HG02870 (cell line): ENCODE data around the gene SNX5.

ENCODE experiments used
- ATAC-seq: cut with Tn5 transposase; IDR thresholded peaks from one replicate; pipeline ENCODE4 v1.9.1; 2021; ENCODE audit warnings: mild to moderate bottlenecking, moderate library complexity; ENCODE audit not compliant: unreplicated experiment

The SNX5 gene

GRCh38 chr20:17919149-17919548, 49.4 kb downstream of the SNX5 start:
- ATAC-seq: no peak

DNA sequence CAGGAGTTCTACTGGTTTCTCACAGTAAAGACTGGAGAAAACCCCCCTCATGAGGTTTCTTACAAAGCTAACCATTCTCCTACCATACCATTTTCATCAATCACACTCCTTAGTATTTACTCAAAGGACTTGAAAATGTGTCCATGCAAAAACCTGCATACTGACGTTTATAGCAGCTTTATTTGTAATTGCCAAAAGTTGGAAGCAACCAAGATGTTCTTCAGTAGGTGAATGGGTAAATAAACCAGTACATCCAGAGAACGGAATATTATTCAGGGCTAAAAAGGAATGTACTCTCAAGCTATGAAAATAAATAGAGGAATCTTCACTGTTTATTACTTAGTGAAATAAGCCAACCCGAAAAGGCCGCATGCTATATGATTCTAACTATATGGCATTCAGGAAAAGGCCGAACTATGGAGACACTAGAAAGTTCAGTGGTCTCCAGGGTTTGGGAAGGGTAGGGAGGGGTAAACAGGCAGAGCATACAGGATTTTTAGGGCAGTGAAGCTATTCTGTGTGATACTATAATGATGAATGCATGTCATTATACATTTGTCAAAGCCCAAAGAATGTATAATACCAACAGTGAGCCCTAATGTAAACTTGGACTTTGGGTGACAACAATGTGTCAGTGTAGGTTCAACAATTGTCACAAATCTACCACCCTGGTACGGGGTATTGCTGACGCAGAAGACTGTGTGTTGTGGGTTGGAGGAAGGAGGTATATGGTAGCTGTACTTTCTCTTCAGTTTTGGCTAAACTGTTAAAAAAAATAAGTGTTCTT, 50.6 kb downstream of the SNX5 start:
- no peak for ATAC-seq

DNA sequence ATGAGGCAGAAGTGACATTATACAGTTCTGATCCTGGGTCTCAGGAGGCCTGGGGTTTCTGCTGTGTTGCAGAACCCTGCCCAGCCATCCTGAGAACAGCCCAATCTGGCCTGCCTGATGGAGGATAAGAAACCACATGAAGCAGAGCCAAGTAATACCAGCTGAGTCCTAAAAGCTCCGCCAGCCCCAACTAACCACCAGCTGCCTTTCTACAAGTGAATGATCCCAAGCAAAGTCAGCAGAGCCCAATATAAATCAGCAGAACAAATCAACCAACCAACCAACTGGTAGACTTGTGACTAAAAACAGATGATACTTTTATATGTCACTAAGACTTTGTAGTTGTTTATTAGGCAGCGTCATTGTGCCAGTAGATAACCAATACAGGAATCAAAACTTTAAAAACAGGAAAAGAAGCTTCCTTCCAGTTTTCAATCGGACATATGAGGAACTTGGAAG, 52.1 kb downstream of the SNX5 start:
- no peak for ATAC-seq

- no peak for ATAC-seq
These were observed 53.6 kb downstream of the SNX5 start for GRCh38 chr20:17914957-17915356.

- no peak for ATAC-seq
These were observed 55.7 kb downstream of the SNX5 start for GRCh38 chr20:17912916-17913315.

DNA sequence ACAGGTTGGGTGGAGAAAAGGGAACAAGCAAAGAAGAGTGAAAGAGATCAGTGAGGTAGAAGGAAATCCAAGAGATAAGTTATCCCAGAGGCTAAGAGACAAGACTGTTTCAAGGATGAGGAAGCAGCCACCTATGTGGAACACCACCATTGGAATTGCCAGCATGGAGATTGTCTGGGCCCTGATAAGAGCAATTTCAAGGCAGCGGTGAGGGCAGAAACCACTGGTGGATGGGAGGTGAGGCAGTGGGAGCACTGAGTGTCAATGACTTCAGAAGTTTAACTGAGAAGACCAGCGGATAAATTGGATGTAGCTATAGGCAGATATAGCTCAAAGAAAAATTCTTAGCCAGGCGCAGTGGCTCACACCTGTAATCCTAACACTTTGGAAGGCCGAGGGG, 56.7 kb downstream of the SNX5 start:
- no peak for ATAC-seq

DNA sequence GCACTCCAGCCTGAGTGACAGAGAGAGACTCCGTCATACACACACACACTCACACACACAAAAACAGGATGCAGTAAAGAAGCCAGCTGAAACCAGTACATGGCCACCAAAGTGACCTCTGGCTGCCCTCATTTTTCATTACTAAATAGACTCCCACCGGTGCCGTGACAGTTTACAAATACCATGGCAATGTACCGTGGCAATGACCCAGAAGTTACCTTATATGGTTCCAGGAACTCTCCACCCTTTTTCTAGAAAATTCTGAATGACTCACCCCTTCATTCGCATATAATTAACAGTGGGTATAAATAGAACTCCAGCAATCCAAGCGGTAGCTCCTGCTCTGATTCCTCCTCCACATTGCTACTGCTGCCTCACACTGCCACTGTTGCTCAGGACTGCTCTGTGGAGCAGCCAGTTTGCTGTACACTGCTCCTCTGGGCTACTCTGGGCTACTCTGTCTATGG, 57.7 kb downstream of the SNX5 start:
- no peak for ATAC-seq

GRCh38 chr20:17909869-17910321, 58.7 kb downstream of the SNX5 start:
- ATAC-seq: no peak

- no peak for ATAC-seq
These were observed 63.0 kb downstream of the SNX5 start for GRCh38 chr20:17905544-17905943.

- peak; percentile 57 for ATAC-seq
These were observed 64.6 kb downstream of the SNX5 start for GRCh38 chr20:17904027-17904426.

GRCh38 chr20:17902531-17903083, 66.0 kb downstream of the SNX5 start:
- no peak for ATAC-seq

DNA sequence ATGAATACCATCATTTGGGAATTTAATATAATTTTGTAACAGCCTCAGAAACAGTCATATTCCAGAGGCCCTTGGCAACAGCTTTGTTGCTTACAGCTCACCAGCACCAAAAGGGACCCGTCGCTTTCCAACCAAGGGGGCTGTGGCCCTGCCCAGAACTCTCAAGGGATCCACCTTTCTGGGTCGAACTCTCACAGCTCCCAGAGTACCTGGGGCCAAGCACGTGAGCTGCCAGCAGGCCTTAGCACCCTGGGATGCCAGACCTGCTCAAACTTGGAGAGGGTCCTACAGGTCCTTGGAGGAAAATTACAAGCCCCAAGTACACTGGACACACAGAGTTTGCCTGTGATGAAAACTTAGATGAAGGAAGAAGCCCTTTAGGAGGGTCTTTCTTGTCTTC, 66.6 kb downstream of the SNX5 start:
- no peak for ATAC-seq

GRCh38 chr20:17898548-17898994, 70.0 kb downstream of the SNX5 start:
- no peak for ATAC-seq

DNA sequence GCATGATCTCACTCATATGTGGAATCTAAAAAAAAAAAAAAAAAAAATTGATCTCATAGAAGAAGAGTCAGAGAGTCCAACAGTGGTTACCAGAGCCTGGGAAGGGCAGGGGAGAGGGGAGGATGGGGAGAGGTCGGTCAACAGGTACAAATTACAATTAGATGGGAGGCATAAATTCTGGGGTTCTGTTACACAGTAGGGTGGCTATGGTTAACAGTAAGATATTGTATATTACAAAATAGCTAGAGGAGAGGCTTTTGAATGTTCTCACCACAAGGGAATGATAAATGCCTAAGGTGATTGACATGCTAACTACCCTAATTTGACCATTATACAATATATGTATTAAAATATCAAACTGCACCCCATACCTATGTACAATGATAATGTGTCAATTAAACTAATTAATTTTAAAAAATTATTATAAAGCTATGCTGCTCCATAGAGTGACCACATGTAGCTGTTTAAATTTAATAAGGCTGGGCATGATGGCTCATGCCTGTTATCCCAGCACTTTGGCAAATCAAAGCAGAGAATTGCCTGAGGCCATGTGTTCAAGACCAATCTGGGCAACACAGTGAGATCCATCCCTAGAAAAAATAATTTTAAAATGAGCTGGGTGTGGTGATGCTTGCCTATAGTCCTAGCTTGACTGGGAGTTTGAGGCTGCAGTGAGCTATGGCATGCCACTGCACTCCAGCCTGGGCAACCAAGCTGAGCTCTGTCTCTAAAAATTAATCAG, 70.9 kb downstream of the SNX5 start:
- no peak for ATAC-seq

GRCh38 chr20:17896771-17897369, 71.7 kb downstream of the SNX5 start:
- peak; percentile 41 for ATAC-seq

GRCh38 chr20:17896193-17896723, 72.3 kb downstream of the SNX5 start:
- ATAC-seq: no peak

- ATAC-seq: no peak
These were observed 72.9 kb downstream of the SNX5 start for GRCh38 chr20:17895641-17896171.

DNA sequence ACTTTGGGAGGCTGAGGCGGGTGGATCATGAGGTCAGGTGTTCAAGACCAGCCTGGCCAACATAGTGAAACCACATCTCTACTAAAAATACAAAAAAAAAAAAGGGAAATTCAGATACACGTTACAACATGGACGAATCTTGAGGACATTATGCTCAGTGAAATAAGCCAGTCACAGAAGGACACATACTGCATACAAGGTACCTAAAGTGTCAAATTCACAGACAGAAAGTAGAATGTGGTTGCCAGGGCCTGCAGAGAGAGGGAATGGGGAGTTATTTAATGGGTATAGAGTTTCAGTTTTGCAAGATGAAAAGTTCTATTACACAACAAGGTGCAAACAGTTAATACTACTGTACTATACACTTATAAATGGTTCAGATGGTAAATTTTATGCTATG, 75.1 kb downstream of the SNX5 start:
- ATAC-seq: no peak

DNA sequence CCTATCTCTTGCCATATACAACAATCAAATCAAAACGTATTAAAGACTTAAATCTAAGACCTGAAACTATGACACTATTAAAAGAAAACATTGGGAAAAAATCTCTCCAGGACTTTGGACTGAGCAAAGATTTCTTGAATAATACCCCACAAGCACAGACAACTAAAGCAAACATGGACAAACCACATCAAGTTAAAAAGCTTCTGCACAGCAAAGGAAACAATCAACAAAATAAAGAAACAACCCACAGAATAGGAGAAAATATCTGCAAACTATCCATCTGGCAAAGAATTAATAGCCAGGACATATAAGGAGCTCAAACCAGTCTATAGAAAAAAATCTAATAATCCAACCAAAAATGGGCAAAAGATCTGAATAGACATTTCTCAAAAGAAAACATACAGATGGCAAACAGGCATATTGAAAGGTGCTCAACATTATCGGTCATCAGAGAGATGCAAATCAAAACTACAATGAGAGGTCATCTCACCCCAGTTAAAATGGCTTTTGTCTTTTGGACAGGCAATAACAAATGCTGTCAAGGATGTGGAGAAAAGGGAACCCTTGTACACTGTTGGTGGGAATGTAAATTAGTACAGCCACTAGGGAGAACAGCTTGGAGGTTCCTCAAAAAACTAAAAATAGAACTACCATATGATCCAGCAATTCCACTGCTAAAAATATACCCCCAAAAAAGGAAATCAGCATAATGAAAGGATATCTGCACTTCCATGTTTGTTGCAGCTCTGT, 76.2 kb downstream of the SNX5 start:
- no peak for ATAC-seq
